Retinal pigment epithelial cell (primary cell): ENCODE data around the gene MAP3K19.
"Not testable (repeated sequence)": the region's sequence is repeated elsewhere in the genome, so short reads cannot be mapped to it uniquely, and the experiment has no call there.

Experiments
- DNase-seq: peaks from one replicate; pipeline ENCODE4 v3.0.0-alpha.2; 2010; ENCODE audit warnings: low read depth
- H3K4me3 ChIP-seq: 2 replicates; pipeline ENCODE4 v1.5.1; 2011; ENCODE audit warnings: mild to moderate bottlenecking, low read length, control low read depth, moderate library complexity
- CTCF ChIP-seq: conservative IDR thresholded peaks from 2 replicates; pipeline ENCODE4 v1.5.1; 2011; ENCODE audit warnings: low read depth, low read length, control low read depth, inconsistent platforms

The MAP3K19 gene

GRCh38 chr2:135047300-135047699, at the start of gene MAP3K19:
MAP3K19 (minus strand) TSS chr2:135047447; CDS start chr2:135024647, 22,800 bp downstream.
- no peak within 1 kb of the TSS for H3K4me3 ChIP-seq
- DNase-seq = no peak
- TF ChIP-seq CTCF = no peak

GRCh38 chr2:135096665-135097446, 49.6 kb upstream of the MAP3K19 start:
- TF ChIP-seq CTCF = no peak
- no peak overlapping the region for H3K4me3 ChIP-seq
- no peak for DNase-seq

- no peak for TF ChIP-seq CTCF
- no peak overlapping the region for H3K4me3 ChIP-seq
- DNase-seq = no peak
Observed at GRCh38 chr2:135095591-135095990, 48.3 kb upstream of the MAP3K19 start.

GRCh38 chr2:135094508-135094907, 47.3 kb upstream of the MAP3K19 start:
- no peak for DNase-seq
- H3K4me3 ChIP-seq = no peak overlapping the region
- no peak for TF ChIP-seq CTCF

- no peak overlapping the region for H3K4me3 ChIP-seq
- no peak for TF ChIP-seq CTCF
- DNase-seq = no peak
Observed at GRCh38 chr2:135093670-135094330, 46.6 kb upstream of the MAP3K19 start.

GRCh38 chr2:135093193-135093592, 45.9 kb upstream of the MAP3K19 start:
- no peak for TF ChIP-seq CTCF
- H3K4me3 ChIP-seq = no peak overlapping the region
- no peak for DNase-seq

GRCh38 chr2:135091681-135092080, 44.4 kb upstream of the MAP3K19 start:
- no peak for TF ChIP-seq CTCF
- H3K4me3 ChIP-seq = no peak overlapping the region
- DNase-seq = no peak

GRCh38 chr2:135089597-135089996, 42.4 kb upstream of the MAP3K19 start:
- not testable (repeated sequence) for H3K4me3 ChIP-seq, DNase-seq
